ENCODE measurements around the gene IGSF21.

DNA sequence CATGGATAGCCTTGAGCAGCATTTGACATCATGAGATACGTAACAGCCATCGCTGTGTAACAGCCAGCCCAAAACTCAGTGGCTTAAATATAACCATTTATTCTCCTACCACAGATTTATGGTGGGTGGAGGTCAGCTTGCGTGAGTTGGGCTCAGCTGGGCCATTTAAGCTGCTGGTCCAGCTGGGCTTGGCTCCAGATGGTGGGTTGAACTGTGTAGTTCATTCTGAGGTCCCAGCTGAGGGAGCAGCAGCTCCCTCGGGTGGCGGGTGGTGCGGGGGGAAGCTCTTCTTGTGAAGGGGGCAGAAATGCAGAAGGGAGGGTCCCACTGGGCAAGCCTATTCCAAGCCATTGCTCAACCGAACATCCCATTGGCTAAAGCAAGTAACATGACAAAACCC is 75.9 kb downstream of the IGSF21 start:
- TF ChIP-seq, protein P1, sequence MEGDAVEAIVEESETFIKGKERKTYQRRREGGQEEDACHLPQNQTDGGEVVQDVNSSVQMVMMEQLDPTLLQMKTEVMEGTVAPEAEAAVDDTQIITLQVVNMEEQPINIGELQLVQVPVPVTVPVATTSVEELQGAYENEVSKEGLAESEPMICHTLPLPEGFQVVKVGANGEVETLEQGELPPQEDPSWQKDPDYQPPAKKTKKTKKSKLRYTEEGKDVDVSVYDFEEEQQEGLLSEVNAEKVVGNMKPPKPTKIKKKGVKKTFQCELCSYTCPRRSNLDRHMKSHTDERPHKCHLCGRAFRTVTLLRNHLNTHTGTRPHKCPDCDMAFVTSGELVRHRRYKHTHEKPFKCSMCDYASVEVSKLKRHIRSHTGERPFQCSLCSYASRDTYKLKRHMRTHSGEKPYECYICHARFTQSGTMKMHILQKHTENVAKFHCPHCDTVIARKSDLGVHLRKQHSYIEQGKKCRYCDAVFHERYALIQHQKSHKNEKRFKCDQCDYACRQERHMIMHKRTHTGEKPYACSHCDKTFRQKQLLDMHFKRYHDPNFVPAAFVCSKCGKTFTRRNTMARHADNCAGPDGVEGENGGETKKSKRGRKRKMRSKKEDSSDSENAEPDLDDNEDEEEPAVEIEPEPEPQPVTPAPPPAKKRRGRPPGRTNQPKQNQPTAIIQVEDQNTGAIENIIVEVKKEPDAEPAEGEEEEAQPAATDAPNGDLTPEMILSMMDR (IDR thresholded peaks at IDR 0.05; ENCODE audit: low read depth, low read length) = no peak
- TF ChIP-seq EZH2phosphoT487 (IDR thresholded peaks at IDR 0.05; ENCODE audit: low read depth) = no peak

Measured in OCI-LY3 (cell line).